Measurements from ENCODE around the gene RAB31. TPM values are rescaled to one million over a fixed set of nuclear protein-coding genes. Genes with fewer than 3 reads are reported as not detected.

Gene RAB31
- total RNA-seq, 4 donors from 2014 or later: 17.4 to 76.0 (median 45.0) TPM

DNA sequence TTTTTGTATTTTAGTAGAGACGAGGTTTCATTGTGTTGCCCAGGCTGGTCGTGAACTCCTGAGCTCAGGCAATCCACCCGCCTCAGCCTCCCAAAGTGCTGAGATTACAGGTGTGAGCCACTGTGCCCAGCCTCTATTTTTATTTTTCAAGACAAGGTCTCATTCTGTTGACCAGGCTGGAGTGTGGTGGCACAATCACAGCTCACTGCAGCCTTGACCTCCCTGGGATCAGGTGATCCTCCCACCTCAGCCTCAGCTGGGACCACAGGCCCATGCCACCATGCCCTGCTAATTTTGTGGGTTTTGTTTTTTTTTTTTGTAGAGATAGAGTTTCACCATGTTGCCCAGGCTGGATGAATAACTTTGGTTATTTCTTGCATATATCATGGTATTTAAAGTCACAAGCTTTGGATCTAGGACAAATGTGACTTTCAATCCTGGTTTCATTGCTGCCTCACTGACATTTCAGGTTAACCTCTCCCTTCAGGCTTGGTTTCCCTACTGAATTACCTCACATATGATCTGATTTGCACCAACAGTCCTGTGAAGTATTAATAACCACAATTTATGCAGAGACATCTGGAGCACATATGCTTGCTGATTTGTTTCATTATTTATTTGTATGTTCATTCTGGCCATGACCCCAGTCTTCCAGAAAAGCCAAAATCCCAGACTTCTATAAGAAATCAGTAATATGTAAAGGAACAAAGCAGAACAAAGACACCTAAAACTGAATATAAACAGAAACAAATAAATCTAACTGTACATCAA is 17.5 kb upstream of the RAB31 start:
- DNase-seq: no peak
- H3K36me3 ChIP-seq: no peaks in the 10 kb centered on the region
- TF ChIP-seq, protein P1, sequence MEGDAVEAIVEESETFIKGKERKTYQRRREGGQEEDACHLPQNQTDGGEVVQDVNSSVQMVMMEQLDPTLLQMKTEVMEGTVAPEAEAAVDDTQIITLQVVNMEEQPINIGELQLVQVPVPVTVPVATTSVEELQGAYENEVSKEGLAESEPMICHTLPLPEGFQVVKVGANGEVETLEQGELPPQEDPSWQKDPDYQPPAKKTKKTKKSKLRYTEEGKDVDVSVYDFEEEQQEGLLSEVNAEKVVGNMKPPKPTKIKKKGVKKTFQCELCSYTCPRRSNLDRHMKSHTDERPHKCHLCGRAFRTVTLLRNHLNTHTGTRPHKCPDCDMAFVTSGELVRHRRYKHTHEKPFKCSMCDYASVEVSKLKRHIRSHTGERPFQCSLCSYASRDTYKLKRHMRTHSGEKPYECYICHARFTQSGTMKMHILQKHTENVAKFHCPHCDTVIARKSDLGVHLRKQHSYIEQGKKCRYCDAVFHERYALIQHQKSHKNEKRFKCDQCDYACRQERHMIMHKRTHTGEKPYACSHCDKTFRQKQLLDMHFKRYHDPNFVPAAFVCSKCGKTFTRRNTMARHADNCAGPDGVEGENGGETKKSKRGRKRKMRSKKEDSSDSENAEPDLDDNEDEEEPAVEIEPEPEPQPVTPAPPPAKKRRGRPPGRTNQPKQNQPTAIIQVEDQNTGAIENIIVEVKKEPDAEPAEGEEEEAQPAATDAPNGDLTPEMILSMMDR (IDR thresholded peaks at IDR 0.05): no peak
- no peaks in the 10 kb centered on the region for H3K27me3 ChIP-seq
- no peak overlapping the region for H3K27ac ChIP-seq
- WGBS, 2 donors: 96 to 100% methylated on average over 3 of the region's 3 CpGs
- H3K4me1 ChIP-seq: peaks cover 1 to 27% (median 5%) of the 10 kb centered on the region in 3 donors
- intact Hi-C loops (cut with DNase I): no loop called here
- H3K9me3 ChIP-seq: no peaks in the 10 kb centered on the region
- no peak overlapping the region for H3K4me3 ChIP-seq

DNA sequence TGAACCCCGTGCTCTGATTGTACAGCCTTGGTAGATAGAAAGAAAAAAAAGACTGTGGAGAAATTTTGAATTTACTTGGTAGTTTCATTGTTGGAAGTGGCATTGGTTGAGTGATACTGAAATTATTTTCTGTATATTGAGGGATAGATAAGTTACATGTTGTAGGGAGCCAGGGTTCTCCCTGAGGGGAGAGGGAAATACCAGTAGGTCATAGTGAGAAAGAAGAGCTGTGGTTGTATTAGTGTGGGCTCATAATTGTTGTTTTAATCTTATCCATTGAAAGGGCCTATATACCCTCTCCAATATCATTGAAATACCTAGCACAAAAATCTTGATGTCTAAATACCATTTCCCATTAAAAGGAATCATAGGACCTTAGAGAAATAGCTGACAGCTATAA is 16.9 kb upstream of the RAB31 start:
- DNase-seq: no peak
- intact Hi-C loops (cut with DNase I): no loop called here
- TF ChIP-seq, protein P1 (IDR thresholded peaks at IDR 0.05): no peak
- TF ChIP-seq POLR2A (IDR thresholded peaks at IDR 0.05): no peak
- no peaks in the 10 kb centered on the region for H3K27me3 ChIP-seq
- no peak overlapping the region for H3K27ac ChIP-seq
- H3K36me3 ChIP-seq: no peaks in the 10 kb centered on the region
- 64 to 68% methylated on average over 1 of the region's 1 CpG for WGBS, 2 donors
- H3K4me3 ChIP-seq: no peak overlapping the region
- peaks cover 0 to 27% (median 9%) of the 10 kb centered on the region in 3 donors for H3K4me1 ChIP-seq
- H3K9me3 ChIP-seq: no peaks in the 10 kb centered on the region

DNA sequence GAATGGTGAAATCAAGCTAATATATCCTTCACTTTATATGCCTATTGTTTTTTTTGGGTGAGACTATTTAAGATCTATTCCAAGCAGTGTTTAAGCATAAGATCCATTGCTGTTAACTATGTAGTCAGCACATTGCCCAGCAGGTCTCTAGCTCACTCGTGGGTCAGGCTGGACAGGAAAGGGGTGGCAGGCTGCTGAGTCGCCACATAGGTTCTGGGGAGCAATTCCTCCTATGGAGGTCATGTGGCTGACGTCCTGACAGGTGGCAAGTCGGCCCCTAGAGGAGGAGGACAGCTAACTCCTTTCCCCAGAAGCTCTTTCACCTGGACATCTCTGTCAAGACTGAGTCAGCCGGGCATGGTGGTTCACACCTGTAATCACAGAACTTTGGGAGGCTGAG is 13.9 kb upstream of the RAB31 start:
- no peaks in the 10 kb centered on the region for H3K36me3 ChIP-seq
- intact Hi-C loops (cut with DNase I): no loop called here
- H3K27ac ChIP-seq: no peak overlapping the region
- H3K4me3 ChIP-seq: no peak overlapping the region
- TF ChIP-seq, protein P1 (IDR thresholded peaks at IDR 0.05): no peak
- TF ChIP-seq POLR2A (IDR thresholded peaks at IDR 0.05): no peak
- no peaks in the 10 kb centered on the region for H3K9me3 ChIP-seq
- peaks cover 0 to 13% (median 4%) of the 10 kb centered on the region in 3 donors for H3K4me1 ChIP-seq
- 79 to 81% methylated on average over 5 of the region's 5 CpGs for WGBS, 2 donors
- H3K27me3 ChIP-seq: no peaks in the 10 kb centered on the region
- no peak for DNase-seq

DNA sequence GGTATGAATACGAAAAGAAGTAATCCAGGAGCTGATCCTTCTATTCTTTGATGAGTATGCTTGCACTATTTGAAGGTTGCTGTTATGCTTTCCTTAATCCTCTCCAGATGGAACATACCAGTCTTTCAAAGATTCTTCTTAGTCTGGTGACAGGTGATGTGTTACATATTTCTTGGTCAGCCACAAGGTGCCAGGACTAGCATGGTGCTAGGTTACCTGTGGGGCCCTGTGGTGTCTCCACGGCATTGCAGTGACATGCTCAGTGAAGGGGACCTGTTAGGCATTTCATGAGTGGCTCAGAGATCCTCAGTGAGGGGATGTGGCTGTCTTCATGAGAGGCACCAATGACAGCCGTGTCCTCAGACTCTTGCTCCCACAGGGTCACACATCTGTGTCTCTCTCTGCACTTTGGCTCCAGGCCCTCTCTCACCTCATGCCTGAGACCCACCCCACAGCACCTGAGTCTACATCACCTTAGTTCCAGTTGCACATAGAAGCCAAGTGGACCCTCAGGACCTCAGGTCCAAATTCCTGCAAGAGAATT is 13.1 kb upstream of the RAB31 start:
- Histone ChIP-seq H3K27ac (peak overlapping the region in 1 of 4 donors; percentile 7), H3K36me3 (no peaks in the 10 kb centered on the region), H3K27me3 (no peaks in the 10 kb centered on the region), H3K9me3 (no peaks in the 10 kb centered on the region), H3K4me3 (no peak overlapping the region), H3K4me1 (peaks cover 0 to 13% (median 4%) of the 10 kb centered on the region in 3 donors)
- WGBS, 2 donors: 57 to 71% methylated on average over 2 to 3 of the region's 3 CpGs
- TF ChIP-seq, protein P1 (IDR thresholded peaks at IDR 0.05): no peak
- TF ChIP-seq POLR2A (IDR thresholded peaks at IDR 0.05): no peak
- intact Hi-C loops (cut with DNase I): no loop called here
- DNase-seq: no peak

DNA sequence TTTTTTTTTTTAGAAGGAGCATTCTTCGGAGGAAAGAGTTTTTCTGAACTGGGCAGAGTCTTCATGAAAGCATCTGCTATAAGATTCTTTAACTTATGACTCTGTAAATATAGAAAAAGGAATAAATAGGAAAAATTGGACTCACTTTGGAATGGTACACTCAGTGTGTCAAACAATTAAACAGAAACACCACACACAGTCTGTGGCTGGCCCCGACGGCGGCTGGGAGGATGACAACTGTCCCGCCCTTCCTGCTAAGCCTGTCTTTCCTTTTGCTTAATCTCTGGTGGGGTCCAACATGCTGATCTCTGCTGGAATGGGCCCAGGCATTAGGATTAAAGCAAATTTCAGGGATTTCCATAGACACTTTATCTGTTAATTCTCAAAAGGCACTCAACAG is 12.5 kb upstream of the RAB31 start:
- intact Hi-C loops (cut with DNase I): no loop called here
- Histone ChIP-seq H3K36me3 (no peaks in the 10 kb centered on the region), H3K27ac (peak overlapping the region in 1 of 4 donors; percentile 7), H3K27me3 (no peaks in the 10 kb centered on the region), H3K4me1 (peaks cover 0 to 13% (median 4%) of the 10 kb centered on the region in 3 donors), H3K4me3 (no peak overlapping the region), H3K9me3 (no peaks in the 10 kb centered on the region)
- WGBS, 2 donors: 50 to 54% methylated on average over 4 to 5 of the region's 5 CpGs
- no peak for DNase-seq
- TF ChIP-seq POLR2A (IDR thresholded peaks at IDR 0.05): no peak
- TF ChIP-seq, protein P1 (IDR thresholded peaks at IDR 0.05): no peak
